NCI-H345 treated with DMSO at 0.1 percent for 48 hours (cell line): Measurements from ENCODE around the gene RTP5.
"Not testable (repeated sequence)": the region's sequence is repeated elsewhere in the genome, so short reads cannot be mapped to it uniquely, and the experiment has no call there.

Experiments used
- DNase-seq: peaks from one replicate; lab custom pipeline; 2025; ENCODE audit not compliant: unreplicated experiment; lab: John Stamatoyannopoulos, UW

RTP5 gene

GRCh38 chr2:241901500-241902351 lies 32.2 kb downstream of the RTP5 start:
- DNase-seq = no peak

GRCh38 chr2:241902357-241902991 lies 32.9 kb downstream of the RTP5 start:
- DNase-seq = no peak

GRCh38 chr2:241903121-241904010 lies 33.8 kb downstream of the RTP5 start:
- no peak for DNase-seq

GRCh38 chr2:241904011-241904718 lies 34.6 kb downstream of the RTP5 start:
- no peak for DNase-seq

DNA sequence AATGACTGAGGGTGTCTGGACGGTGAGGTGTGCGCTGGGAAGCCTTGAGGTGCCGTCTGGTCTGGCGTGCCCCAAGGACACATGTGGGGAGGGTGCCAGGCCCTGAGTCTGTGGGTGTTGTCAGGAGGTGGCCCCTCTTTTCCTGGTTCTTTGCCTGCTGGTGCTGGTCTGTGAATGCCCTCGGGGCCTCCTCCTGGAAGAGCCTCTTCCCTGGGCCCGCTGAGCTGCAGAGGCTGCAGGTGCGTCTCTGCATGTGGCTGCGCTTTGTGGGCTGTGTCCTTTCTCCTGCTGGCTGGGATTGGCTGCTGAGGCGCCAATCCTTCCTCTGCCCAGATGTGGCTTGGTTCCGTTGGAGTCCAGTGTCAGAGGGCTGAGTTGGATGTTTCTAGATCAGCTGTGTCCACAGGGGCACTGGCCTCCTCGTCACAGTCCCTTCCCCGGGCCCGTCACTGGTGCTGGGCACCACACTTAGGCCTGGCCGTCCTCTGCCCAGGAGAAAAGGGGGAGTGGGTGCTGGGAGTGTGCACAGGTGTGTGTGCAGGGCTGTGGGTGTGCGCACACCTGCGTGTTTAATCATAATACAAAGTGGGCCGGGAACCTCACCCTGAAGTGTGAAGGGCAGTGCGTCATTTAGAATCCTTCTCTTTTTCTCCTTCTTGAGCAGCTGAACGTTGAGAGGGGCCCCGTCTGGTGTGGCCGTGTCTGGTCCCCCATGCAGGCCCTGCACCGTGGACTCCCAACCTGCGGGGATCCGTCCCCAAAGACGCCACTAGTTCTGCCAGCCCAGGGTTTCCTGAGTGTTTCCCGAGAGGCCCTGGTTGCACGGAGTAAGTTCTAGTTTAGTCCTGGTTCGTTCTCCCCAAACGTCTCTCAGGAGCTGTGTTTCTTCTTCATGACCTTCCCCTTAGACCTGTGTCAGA lies 35.5 kb downstream of the RTP5 start:
- DNase-seq = peak; percentile 51

DNA sequence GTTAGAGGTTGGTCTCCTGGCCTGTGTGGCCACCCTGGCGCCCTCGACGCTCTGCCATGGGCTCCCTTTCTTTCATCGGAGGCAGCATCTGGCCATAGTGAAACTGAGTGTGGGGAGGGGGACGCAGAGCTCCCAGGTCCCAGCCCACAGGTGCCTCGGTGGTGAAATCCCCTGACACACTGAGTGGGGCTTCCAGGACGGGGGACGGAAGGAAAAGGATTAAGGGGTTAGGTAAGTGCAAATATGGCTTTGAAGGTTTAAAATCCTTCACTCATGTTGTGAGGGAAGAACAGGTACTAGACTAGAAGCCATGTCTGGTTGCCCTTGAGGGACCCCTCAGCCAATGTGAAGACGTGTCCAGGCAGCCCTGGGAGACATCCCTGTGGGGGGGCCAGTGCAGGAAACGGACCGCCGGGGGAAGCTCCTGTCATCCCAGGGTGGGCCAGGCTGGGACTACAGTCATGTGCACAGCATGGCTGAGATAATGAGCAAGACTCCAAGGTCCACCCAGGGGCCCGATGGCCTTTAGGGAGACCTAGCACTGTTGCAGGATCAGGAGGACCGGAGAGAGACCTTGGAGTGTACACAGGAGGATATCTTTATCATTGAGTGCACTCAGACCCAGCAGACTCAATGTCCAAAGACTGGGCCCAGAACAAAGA lies 36.3 kb downstream of the RTP5 start:
- DNase-seq = no peak

DNA sequence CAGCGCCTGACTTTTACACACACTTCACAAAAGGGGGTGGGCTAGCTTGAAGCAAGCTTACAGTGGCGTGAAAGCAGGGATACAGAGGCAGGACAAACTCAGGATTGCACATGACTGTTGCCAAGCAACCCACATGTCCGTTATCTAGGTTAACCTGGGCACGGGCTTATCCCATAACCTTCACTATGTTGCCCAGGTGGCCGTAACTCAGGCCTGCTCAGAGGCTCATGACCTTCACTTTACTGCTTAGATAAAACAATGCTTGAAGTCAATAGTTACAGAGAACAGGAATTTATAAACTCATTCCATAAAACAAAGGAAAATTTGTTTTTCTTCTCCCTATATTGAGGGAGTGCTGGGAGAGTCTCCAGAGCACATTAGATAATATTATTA lies 36.8 kb downstream of the RTP5 start:
- not testable (repeated sequence) for DNase-seq

- DNase-seq = peak; percentile 74
Observed at GRCh38 chr2:241906826-241907570, 37.5 kb downstream of the RTP5 start.

- DNase-seq = not testable (repeated sequence)
Observed at GRCh38 chr2:241907831-241908230, 38.3 kb downstream of the RTP5 start.

DNA sequence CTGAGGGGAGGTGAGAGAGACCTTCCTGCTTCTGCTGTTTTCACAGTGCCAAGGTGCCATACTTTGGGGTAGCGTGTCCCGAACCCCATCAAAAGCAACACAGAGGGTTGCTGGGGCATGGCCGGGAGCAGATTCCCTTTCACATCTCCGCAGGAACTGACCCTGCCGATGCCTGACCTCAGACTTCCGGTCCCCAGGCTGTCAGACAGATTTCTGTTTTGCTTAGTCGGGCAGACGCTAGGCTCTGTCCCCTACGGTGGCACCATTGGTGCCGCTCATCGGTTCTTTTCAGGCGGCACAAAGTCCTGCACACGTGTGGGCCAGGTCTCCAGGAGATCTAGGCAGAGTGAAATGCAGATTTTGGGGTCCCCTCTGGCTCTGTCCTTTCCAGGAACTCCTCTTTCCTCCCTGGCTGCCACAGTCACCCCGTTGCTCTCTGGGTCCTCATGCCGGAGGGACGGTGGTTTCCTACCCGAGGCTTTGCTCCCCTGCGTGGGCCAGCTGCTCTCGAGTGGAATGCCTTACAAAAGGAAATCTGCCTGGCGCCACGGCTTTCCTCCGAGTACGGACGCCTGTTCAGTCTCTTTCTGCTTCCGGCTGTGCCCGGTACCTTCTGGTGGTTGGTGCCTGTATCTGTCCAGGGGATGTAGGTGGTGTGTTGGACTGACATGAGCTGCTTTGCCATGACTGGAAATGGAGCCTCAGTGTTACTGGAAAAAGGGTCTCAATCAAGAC lies 39.3 kb downstream of the RTP5 start:
- no peak for DNase-seq

DNA sequence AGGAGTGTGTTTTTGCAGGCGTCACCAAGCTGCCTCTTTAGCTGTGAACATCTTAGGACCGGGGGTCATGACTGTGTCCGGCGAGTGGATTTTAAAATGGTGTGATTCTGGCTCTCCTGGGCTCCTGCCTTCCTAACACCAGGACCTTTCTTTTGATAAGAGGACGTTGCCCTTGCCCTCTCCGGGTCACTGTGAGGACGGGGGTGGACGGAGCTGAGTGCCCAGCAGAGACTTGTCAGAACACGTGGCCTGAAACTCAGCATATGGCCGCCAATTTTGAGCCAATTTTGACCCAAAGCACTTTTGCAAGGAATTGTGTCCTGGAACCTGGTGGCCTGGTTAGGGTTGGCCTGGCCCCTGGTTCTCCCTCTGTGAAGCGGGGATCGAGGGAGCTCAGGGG lies 40.2 kb downstream of the RTP5 start:
- no peak for DNase-seq

- no peak for DNase-seq
Observed at GRCh38 chr2:241910604-241911520, 41.3 kb downstream of the RTP5 start.

DNA sequence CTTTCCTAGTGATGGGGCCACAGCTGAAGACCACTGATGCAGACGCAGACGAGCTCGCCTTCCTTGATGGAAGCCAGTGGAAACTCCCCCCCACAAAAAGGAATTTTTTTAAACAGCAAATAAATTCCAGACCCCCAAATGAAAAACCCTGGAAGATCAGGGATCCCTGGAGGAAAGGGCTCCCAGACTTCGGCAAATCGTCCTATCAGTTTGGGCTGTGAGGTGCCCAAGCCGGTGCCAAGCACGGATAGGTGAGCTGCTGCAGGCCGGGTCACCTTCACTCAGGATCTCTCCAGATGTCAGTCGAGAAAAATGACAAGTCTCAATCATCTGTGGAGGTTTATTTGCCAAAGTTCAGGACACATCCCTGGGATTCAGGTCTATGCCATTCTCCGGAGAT lies 42.0 kb downstream of the RTP5 start:
- DNase-seq = no peak

DNA sequence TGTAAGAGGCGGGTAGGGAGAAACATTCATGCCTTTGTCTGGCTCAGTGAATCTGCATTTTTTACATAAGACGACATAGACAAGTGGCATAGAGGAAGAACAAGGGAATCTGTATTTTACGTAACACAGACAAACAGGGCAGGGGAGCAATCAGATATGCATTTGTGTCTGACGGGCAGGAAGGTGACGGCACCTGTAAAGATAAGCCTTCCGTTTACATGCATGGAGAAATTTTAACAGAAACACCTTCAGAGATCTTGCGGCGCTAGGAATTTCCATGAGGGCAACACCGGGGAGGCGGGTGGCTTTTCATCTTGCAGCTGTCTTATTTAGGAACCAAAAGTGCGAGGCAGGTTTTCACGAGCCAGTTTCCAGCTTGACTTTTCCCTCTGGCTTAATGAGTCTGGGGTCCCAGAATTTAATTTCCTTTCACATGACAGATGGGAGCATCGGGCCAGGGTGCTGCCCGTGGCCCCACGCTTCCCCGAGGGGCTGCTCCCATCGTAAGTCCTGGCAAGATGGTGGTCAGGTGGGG lies 42.6 kb downstream of the RTP5 start:
- no peak for DNase-seq

DNA sequence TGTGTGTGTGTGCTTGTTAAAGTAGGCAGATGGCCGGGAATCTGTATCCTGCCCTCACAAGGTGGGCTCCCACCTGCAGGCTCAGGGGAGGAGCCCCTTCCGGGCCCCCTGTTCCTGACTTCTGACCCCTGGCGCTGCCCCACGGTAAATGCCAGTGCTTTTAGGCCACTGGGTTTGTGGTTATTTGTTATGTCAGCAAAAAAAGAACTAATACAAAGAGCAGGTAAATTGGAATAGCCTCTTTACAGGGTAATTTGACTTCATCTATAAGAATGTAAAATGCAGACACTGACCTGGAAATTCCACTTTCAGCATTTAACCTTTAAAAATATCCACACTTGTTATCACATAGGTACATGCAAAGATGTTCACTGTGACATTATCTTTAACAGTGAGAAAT lies 44.2 kb downstream of the RTP5 start:
- DNase-seq = no peak

- no peak for DNase-seq
Observed at GRCh38 chr2:241914542-241914941, 45.0 kb downstream of the RTP5 start.

- DNase-seq = not testable (repeated sequence)
Observed at GRCh38 chr2:241921631-241922030, 52.1 kb downstream of the RTP5 start.
